ENCODE data around the gene APLP1.

GRCh38 chr19:35869327-35870123, 1.2 kb downstream of the APLP1 start:
- TF ChIP-seq, protein P1, sequence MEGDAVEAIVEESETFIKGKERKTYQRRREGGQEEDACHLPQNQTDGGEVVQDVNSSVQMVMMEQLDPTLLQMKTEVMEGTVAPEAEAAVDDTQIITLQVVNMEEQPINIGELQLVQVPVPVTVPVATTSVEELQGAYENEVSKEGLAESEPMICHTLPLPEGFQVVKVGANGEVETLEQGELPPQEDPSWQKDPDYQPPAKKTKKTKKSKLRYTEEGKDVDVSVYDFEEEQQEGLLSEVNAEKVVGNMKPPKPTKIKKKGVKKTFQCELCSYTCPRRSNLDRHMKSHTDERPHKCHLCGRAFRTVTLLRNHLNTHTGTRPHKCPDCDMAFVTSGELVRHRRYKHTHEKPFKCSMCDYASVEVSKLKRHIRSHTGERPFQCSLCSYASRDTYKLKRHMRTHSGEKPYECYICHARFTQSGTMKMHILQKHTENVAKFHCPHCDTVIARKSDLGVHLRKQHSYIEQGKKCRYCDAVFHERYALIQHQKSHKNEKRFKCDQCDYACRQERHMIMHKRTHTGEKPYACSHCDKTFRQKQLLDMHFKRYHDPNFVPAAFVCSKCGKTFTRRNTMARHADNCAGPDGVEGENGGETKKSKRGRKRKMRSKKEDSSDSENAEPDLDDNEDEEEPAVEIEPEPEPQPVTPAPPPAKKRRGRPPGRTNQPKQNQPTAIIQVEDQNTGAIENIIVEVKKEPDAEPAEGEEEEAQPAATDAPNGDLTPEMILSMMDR (IDR thresholded peaks at IDR 0.05), result no peak
- no peak for TF ChIP-seq POLR2A (IDR thresholded peaks at IDR 0.05)
